Stromal cell of bone marrow (primary cell): ENCODE data around the gene RNF150.

Experiments used
- DNase-seq: peaks from one replicate; pipeline ENCODE4 v3.0.0-alpha.2; 2012; ENCODE audit warnings: low read depth

The RNF150 gene

GRCh38 chr4:141131723-141132071 lies 1.6 kb downstream of the RNF150 start:
- DNase-seq = no peak

GRCh38 chr4:141130947-141131605 lies 2.2 kb downstream of the RNF150 start:
- no peak for DNase-seq

- no peak for DNase-seq
These were observed 5.4 kb downstream of the RNF150 start for GRCh38 chr4:141127884-141128283.

- no peak for DNase-seq
These were observed 6.5 kb downstream of the RNF150 start for GRCh38 chr4:141126769-141127168.

- no peak for DNase-seq
These were observed 9.0 kb downstream of the RNF150 start for GRCh38 chr4:141124224-141124623.

GRCh38 chr4:141121768-141122454 lies 11.4 kb downstream of the RNF150 start:
- no peak for DNase-seq

GRCh38 chr4:141121101-141121500 lies 12.2 kb downstream of the RNF150 start:
- DNase-seq = no peak

- DNase-seq = no peak
These were observed 13.2 kb downstream of the RNF150 start for GRCh38 chr4:141120036-141120593.

- no peak for DNase-seq
These were observed 14.2 kb downstream of the RNF150 start for GRCh38 chr4:141119071-141119470.

GRCh38 chr4:141118381-141118780 lies 14.9 kb downstream of the RNF150 start:
- DNase-seq = no peak

GRCh38 chr4:141117935-141118334 lies 15.3 kb downstream of the RNF150 start:
- DNase-seq = no peak

GRCh38 chr4:141109983-141110382 lies 23.3 kb downstream of the RNF150 start:
- no peak for DNase-seq

GRCh38 chr4:141107927-141108326 lies 25.3 kb downstream of the RNF150 start:
- no peak for DNase-seq

GRCh38 chr4:141102367-141102766 lies 30.9 kb downstream of the RNF150 start:
- DNase-seq = peak; percentile 8

- DNase-seq = no peak
These were observed 31.8 kb downstream of the RNF150 start for GRCh38 chr4:141101511-141101910.

GRCh38 chr4:141099326-141099725 lies 33.9 kb downstream of the RNF150 start:
- peak; percentile 14 for DNase-seq

GRCh38 chr4:141098163-141098562 lies 35.1 kb downstream of the RNF150 start:
- DNase-seq = no peak

GRCh38 chr4:141090473-141090872 lies 42.8 kb downstream of the RNF150 start:
- no peak for DNase-seq

GRCh38 chr4:141081921-141082395 lies 51.3 kb downstream of the RNF150 start:
- no peak for DNase-seq

GRCh38 chr4:141080668-141081067 lies 52.6 kb downstream of the RNF150 start:
- no peak for DNase-seq

GRCh38 chr4:141079393-141079930 lies 53.8 kb downstream of the RNF150 start:
- DNase-seq = no peak

GRCh38 chr4:141078871-141079270 lies 54.4 kb downstream of the RNF150 start:
- peak; percentile 7 for DNase-seq

GRCh38 chr4:141077611-141078225 lies 55.6 kb downstream of the RNF150 start:
- no peak for DNase-seq
